ENCODE data around the gene MBIP.

Gene MBIP

DNA sequence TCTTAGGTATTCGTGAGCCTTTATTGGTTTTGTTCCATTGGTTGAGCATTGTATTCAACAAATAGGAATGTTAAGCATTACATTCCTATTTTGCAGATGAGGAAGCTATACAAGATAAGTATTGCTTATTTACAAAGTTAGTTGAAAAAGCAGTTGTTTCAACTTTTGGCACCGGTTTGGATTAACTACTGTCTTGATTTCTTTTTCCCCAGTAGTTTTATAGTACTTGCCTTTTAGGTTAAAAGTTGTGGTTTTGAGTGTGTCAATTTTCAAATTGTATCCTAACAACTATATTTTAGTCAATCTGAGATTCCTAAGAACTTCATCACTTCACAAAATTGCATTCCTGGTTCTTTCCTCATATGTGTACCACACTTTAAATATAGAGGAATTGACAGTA is 23.8 kb upstream of the MBIP start:
- TF ChIP-seq, protein P1, sequence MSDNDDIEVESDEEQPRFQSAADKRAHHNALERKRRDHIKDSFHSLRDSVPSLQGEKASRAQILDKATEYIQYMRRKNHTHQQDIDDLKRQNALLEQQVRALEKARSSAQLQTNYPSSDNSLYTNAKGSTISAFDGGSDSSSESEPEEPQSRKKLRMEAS (IDR thresholded peaks at IDR 0.05), result no peak
- TF ChIP-seq CREB1 (IDR thresholded peaks at IDR 0.05; ENCODE audit: low read depth), result no peak
- no peak for TF ChIP-seq TCF12 (IDR thresholded peaks at IDR 0.05; ENCODE audit: low read depth)
- TF ChIP-seq, protein P2, sequence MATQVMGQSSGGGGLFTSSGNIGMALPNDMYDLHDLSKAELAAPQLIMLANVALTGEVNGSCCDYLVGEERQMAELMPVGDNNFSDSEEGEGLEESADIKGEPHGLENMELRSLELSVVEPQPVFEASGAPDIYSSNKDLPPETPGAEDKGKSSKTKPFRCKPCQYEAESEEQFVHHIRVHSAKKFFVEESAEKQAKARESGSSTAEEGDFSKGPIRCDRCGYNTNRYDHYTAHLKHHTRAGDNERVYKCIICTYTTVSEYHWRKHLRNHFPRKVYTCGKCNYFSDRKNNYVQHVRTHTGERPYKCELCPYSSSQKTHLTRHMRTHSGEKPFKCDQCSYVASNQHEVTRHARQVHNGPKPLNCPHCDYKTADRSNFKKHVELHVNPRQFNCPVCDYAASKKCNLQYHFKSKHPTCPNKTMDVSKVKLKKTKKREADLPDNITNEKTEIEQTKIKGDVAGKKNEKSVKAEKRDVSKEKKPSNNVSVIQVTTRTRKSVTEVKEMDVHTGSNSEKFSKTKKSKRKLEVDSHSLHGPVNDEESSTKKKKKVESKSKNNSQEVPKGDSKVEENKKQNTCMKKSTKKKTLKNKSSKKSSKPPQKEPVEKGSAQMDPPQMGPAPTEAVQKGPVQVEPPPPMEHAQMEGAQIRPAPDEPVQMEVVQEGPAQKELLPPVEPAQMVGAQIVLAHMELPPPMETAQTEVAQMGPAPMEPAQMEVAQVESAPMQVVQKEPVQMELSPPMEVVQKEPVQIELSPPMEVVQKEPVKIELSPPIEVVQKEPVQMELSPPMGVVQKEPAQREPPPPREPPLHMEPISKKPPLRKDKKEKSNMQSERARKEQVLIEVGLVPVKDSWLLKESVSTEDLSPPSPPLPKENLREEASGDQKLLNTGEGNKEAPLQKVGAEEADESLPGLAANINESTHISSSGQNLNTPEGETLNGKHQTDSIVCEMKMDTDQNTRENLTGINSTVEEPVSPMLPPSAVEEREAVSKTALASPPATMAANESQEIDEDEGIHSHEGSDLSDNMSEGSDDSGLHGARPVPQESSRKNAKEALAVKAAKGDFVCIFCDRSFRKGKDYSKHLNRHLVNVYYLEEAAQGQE (IDR thresholded peaks at IDR 0.05; ENCODE audit: low read depth), result no peak
- no peak for TF ChIP-seq TEAD4 (IDR thresholded peaks at IDR 0.05)
- no peak for TF ChIP-seq YY1 (IDR thresholded peaks at IDR 0.05; ENCODE audit: low read depth)
- TF ChIP-seq CEBPB (IDR thresholded peaks at IDR 0.05), result no peak
- no peak for TF ChIP-seq FOXM1 (IDR thresholded peaks at IDR 0.05; ENCODE audit: borderline replicate concordance, low read depth)
- TF ChIP-seq NFIC (IDR thresholded peaks at IDR 0.05), result no peak
- TF ChIP-seq TAF1 (IDR thresholded peaks at IDR 0.05; ENCODE audit: low read depth), result no peak
- no peak for TF ChIP-seq EGR1 (IDR thresholded peaks at IDR 0.05)
- TF ChIP-seq, protein P3, sequence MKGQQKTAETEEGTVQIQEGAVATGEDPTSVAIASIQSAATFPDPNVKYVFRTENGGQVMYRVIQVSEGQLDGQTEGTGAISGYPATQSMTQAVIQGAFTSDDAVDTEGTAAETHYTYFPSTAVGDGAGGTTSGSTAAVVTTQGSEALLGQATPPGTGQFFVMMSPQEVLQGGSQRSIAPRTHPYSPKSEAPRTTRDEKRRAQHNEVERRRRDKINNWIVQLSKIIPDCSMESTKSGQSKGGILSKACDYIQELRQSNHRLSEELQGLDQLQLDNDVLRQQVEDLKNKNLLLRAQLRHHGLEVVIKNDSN (IDR thresholded peaks at IDR 0.05), result no peak
- no peak for TF ChIP-seq EP300 (IDR thresholded peaks at IDR 0.05; ENCODE audit: borderline replicate concordance)

DNA sequence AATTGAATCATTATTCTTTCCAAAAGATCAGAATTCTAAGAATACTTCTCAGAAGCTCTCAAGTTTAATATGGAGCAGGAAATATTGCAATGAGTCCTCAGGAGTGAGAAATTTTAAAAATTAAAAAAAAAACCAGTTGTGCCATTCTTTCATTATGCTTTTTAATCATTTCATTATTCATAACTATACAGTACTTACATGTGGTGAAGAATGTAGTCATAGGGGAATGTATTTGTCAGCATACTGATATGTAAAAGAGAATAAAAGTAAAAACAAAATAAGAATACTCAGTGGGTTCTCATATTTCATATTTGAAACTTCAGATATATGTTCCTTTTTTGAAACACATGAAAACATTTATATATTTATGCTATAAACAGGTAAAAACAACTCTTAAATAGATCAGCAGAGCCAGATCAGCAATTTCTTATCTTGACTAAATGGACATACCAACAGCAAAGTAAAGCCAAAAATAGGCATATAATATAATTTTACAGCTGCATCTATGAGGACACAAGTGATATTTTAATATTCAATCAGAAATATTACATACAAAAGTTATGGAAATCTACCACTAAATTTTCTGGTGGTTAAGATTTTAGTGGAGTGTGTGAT is 19.9 kb upstream of the MBIP start:
- no peak for TF ChIP-seq RAD21 (IDR thresholded peaks at IDR 0.05; ENCODE audit: low read depth)
- TF ChIP-seq CEBPB (IDR thresholded peaks at IDR 0.05), result no peak
- no peak for TF ChIP-seq TCF12 (IDR thresholded peaks at IDR 0.05; ENCODE audit: low read depth)
- no peak for TF ChIP-seq TAF1 (IDR thresholded peaks at IDR 0.05; ENCODE audit: low read depth)
- TF ChIP-seq TEAD4 (IDR thresholded peaks at IDR 0.05), result no peak
- no peak for TF ChIP-seq ZBTB7A (IDR thresholded peaks at IDR 0.05; ENCODE audit: low read depth)
- TF ChIP-seq CREB1 (IDR thresholded peaks at IDR 0.05; ENCODE audit: low read depth), result no peak
- no peak for TF ChIP-seq FOXM1 (IDR thresholded peaks at IDR 0.05; ENCODE audit: borderline replicate concordance, low read depth)
- TF ChIP-seq, protein P3 (IDR thresholded peaks at IDR 0.05), result no peak
- TF ChIP-seq, protein P1 (IDR thresholded peaks at IDR 0.05), result no peak
- TF ChIP-seq, protein P2 (IDR thresholded peaks at IDR 0.05; ENCODE audit: low read depth), result no peak

DNA sequence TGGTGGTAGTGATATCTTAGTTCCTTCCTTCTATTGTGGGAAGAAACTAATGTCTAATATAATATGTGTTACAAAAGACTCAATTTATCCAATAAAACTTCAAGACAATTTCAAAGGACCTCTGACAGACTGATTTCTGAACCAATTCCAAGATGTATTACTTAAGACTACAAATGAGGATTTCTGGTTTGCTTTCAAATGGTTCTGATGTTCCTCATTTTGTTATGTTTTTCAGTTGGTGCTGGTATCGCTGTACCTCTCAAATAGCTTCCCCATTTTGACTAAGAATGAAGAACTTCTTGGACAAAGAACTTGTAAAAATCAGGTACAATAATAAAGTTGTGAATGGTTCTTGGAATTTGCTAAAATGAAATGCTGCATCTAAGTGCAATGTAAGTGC is 19.4 kb upstream of the MBIP start:
- TF ChIP-seq TCF12 (IDR thresholded peaks at IDR 0.05; ENCODE audit: low read depth), result no peak
- no peak for TF ChIP-seq TEAD4 (IDR thresholded peaks at IDR 0.05)

DNA sequence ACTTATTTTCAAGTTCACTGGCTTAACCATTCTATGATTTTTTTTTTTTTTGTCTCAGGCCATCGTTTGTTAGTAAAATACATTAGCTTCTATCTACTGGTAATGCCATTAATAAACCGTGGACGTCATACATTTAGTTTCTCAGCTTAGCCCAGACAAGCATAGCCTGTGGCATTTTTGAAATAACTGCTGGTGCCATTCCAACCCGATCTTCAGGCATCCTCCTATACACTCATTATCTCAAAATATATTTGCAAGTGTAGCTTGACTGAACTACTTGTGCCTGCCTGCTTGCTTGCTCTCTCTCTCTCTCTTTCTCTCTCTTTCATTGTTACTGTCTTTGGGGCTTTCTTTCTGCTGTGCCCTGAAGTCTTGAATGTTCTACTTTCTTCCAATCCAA is 12.7 kb upstream of the MBIP start:
- TF ChIP-seq EP300 (IDR thresholded peaks at IDR 0.05; ENCODE audit: borderline replicate concordance) (no peak), NFIC (IDR thresholded peaks at IDR 0.05) (no peak)

DNA sequence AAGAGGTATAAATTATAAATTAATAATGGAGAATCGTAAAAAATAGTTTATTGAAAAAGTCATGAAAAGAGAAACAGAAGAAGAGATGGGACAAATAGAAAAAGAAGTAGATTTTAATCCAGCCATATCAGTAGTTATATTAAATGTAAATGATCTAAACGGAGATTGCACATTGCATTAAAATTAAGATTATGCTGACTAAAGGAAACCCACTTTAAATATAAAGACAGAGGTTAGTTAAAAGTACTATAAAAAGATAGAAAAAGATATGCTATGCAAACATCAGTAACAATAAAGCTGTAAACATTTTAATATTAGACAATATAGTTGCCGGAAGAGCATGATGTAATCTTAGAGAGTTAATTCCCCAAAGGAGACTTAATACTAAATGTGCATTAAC is 5.4 kb upstream of the MBIP start:
- TF ChIP-seq, protein P2 (IDR thresholded peaks at IDR 0.05; ENCODE audit: low read depth), result no peak
- no peak for TF ChIP-seq TCF12 (IDR thresholded peaks at IDR 0.05; ENCODE audit: low read depth)
- TF ChIP-seq RAD21 (IDR thresholded peaks at IDR 0.05; ENCODE audit: low read depth), result no peak
- TF ChIP-seq EP300 (IDR thresholded peaks at IDR 0.05; ENCODE audit: borderline replicate concordance), result no peak
- no peak for TF ChIP-seq YY1 (IDR thresholded peaks at IDR 0.05; ENCODE audit: low read depth)
- TF ChIP-seq CEBPB (IDR thresholded peaks at IDR 0.05), result no peak
- TF ChIP-seq FOXM1 (IDR thresholded peaks at IDR 0.05; ENCODE audit: borderline replicate concordance, low read depth), result no peak
- no peak for TF ChIP-seq TEAD4 (IDR thresholded peaks at IDR 0.05)
- TF ChIP-seq EGR1 (IDR thresholded peaks at IDR 0.05), result no peak
- TF ChIP-seq, protein P1 (IDR thresholded peaks at IDR 0.05), result no peak

Measured in Ishikawa (cell line).